ENCODE results near the gene U2AF2. TPM values are rescaled to one million over a fixed set of nuclear protein-coding genes. Genes with fewer than 3 reads are reported as not detected.

The U2AF2 gene
- polyA plus RNA-seq, 1 of the 3 experiments (the other 2 are of a cell fraction) = 321 TPM

- H3K9me3 ChIP-seq = no peaks in the 10 kb centered on the region
- DNase-seq = no peak
- peaks cover 12 to 24% of the 10 kb centered on the region in 2 experiments for H3K36me3 ChIP-seq (replicated peaks in 1 of 2; ENCODE audit: control insufficient read depth in 1 of 2, insufficient read depth in 2 of 2, low read length in 1 of 2)
- peak overlapping the region; percentile 93 for H3K9ac ChIP-seq
- H3K27me3 ChIP-seq (ENCODE audit: insufficient read depth) = no peaks in the 10 kb centered on the region
- WGBS (ENCODE audit: low lambda C conversion rate) = 18% methylated on average over 12 of the region's 12 CpGs
- TF ChIP-seq EP300 (IDR thresholded peaks at IDR 0.05; ENCODE audit: borderline replicate concordance in 1 of 2, low read depth in 1 of 2, low read length in 1 of 2) = 0 out of 4 replicates have a peak, but pooled peaks of 1 of the 2 experiments have one; percentile 16
- TF ChIP-seq USF2 (IDR thresholded peaks at IDR 0.05; ENCODE audit: borderline replicate concordance, low read depth, low read length) = no peak
- H3K27ac ChIP-seq (ENCODE audit: low read depth in 2 of 2, low read length in 1 of 2) = peak overlapping the region; percentile 56 to 95; a peak in 3 of 4 replicates
- peaks cover 35% of the 10 kb centered on the region; the same call in 1 of the 2 replicates for H4K20me1 ChIP-seq (ENCODE audit: insufficient read depth)
- peaks cover 61% of the 10 kb centered on the region for H3K79me2 ChIP-seq (ENCODE audit: insufficient read depth)
- H3K4me1 ChIP-seq (ENCODE audit: control insufficient read depth in 1 of 2, insufficient read depth in 2 of 2, low read depth in 1 of 2, low read length in 1 of 2) = peaks cover 3 to 12% of the 10 kb centered on the region in 2 experiments; a peak in 3 of 4 replicates
- H3K4me3 ChIP-seq (ENCODE audit: low read depth in 2 of 2, low read length in 1 of 2) = peak overlapping the region; percentile 88 to 93
- peak overlapping the region; percentile 86 for H3K4me2 ChIP-seq
- peaks cover 18% of the 10 kb centered on the region for H3F3A ChIP-seq (replicated peaks; ENCODE audit: insufficient read depth)
- ChIA-PET CTCF (interaction anchor here (0.6 to 3.5 kb wide), 23 partner anchors 12 to 379 kb away, joined by 3 to 31 read pairs (median 4); partner anchors contain the start of genes ZNF579, ZNF581, ZNF628 and ZNF784), POLR2A (interaction anchor here (0.8 to 2.0 kb wide), 5 partner anchors 12 to 120 kb away, joined by 3 to 10 read pairs (median 3); partner anchors contain the start of genes ZNF579 and ZNF784)
- no peaks in the 10 kb centered on the region for H3K9me2 ChIP-seq
- H2AFZ ChIP-seq (ENCODE audit: low read depth) = no peak overlapping the region
Observed at GRCh38 chr19:55606471-55606787, 48.4 kb upstream of the U2AF2 start.

- Histone ChIP-seq H3K27me3 (ENCODE audit: insufficient read depth) (no peaks in the 10 kb centered on the region), H3K9ac (peak overlapping the region; percentile 93), H3K9me3 (no peaks in the 10 kb centered on the region), H2AFZ (ENCODE audit: low read depth) (no peak overlapping the region), H3K4me2 (peak overlapping the region; percentile 86), H3K79me2 (ENCODE audit: insufficient read depth) (peaks cover 62% of the 10 kb centered on the region), H4K20me1 (ENCODE audit: insufficient read depth) (peaks cover 38% of the 10 kb centered on the region; the same call in 1 of the 2 replicates), H3K9me2 (no peaks in the 10 kb centered on the region), H3K36me3 (replicated peaks in 1 of 2; ENCODE audit: control insufficient read depth in 1 of 2, insufficient read depth in 2 of 2, low read length in 1 of 2) (peaks cover 12 to 24% of the 10 kb centered on the region in 2 experiments), H3K27ac (ENCODE audit: low read depth in 2 of 2, low read length in 1 of 2) (no peak overlapping the region), H3K4me3 (ENCODE audit: low read depth in 2 of 2, low read length in 1 of 2) (peak overlapping the region; percentile 88 to 93), H3K4me1 (ENCODE audit: control insufficient read depth in 1 of 2, insufficient read depth in 2 of 2, low read depth in 1 of 2, low read length in 1 of 2) (peaks cover 3 to 11% of the 10 kb centered on the region in 2 experiments; a peak in 3 of 4 replicates), H3F3A (replicated peaks; ENCODE audit: insufficient read depth) (peaks cover 17% of the 10 kb centered on the region)
- ChIA-PET CTCF (interaction anchor here (0.6 to 3.5 kb wide), 23 partner anchors 12 to 379 kb away, joined by 3 to 31 read pairs (median 4); partner anchors contain the start of genes ZNF579, ZNF581, ZNF628 and ZNF784), POLR2A (interaction anchor here (1.2 to 2.0 kb wide), 4 partner anchors 12 to 120 kb away, joined by 3 to 10 read pairs (median 5); partner anchors contain the start of gene ZNF784)
- TF ChIP-seq MXI1 (IDR thresholded peaks at IDR 0.05; ENCODE audit: low read depth, low read length) (no peak), USF1 (IDR thresholded peaks at IDR 0.05; ENCODE audit: borderline replicate concordance, low read depth) (no peak), POLR2AphosphoS5 (IDR thresholded peaks at IDR 0.05; ENCODE audit: low read depth, low read length) (no peak), NRF1 (IDR thresholded peaks at IDR 0.05; ENCODE audit: low read depth, low read length) (no peak), YY1 (IDR thresholded peaks at IDR 0.05; ENCODE audit: low read depth) (no peak), FOSL2 (IDR thresholded peaks at IDR 0.05; ENCODE audit: borderline replicate concordance, low read depth) (no peak), RAD21 (IDR thresholded peaks at IDR 0.05; ENCODE audit: low read length) (no peak), SIN3A (IDR thresholded peaks at IDR 0.05; ENCODE audit: borderline replicate concordance, low read depth, low read length) (no peak), SMC3 (IDR thresholded peaks at IDR 0.05; ENCODE audit: low read depth, low read length) (no peak), FOXJ3 (CRISPR knock-in tag; IDR thresholded peaks at IDR 0.05) (no peak), IRF3 (IDR thresholded peaks at IDR 0.05; ENCODE audit: low read depth, low read length) (no peak), TCF12 (IDR thresholded peaks at IDR 0.05) (no peak), GABPA (IDR thresholded peaks at IDR 0.05; ENCODE audit: low read depth) (no peak), RCOR1 (IDR thresholded peaks at IDR 0.05; ENCODE audit: low read length) (no peak), EP300 (IDR thresholded peaks at IDR 0.05; ENCODE audit: borderline replicate concordance in 1 of 2, low read depth in 1 of 2, low read length in 1 of 2) (no peak), ZBTB33 (IDR thresholded peaks at IDR 0.05; ENCODE audit: borderline replicate concordance, low read depth) (no peak), ELF1 (IDR thresholded peaks at IDR 0.05) (no peak), GATA2 (CRISPR knock-in tag; IDR thresholded peaks at IDR 0.05) (no peak), EZH2phosphoT487 (IDR thresholded peaks at IDR 0.05; ENCODE audit: borderline replicate concordance, low read depth) (no peak)
- 66% methylated on average over 9 of the region's 9 CpGs for WGBS (ENCODE audit: low lambda C conversion rate)
- DNase-seq = no peak
Observed at GRCh38 chr19:55606817-55607216, 48.0 kb upstream of the U2AF2 start.
